ENCODE data around the gene PPP2R2B. TPM values are rescaled to one million over a fixed set of nuclear protein-coding genes. Genes with fewer than 3 reads are reported as not detected.

PPP2R2B gene
- total RNA-seq, 4 donors from 2014 or later: 1.2 to 4.0 (median 2.1) TPM

DNA sequence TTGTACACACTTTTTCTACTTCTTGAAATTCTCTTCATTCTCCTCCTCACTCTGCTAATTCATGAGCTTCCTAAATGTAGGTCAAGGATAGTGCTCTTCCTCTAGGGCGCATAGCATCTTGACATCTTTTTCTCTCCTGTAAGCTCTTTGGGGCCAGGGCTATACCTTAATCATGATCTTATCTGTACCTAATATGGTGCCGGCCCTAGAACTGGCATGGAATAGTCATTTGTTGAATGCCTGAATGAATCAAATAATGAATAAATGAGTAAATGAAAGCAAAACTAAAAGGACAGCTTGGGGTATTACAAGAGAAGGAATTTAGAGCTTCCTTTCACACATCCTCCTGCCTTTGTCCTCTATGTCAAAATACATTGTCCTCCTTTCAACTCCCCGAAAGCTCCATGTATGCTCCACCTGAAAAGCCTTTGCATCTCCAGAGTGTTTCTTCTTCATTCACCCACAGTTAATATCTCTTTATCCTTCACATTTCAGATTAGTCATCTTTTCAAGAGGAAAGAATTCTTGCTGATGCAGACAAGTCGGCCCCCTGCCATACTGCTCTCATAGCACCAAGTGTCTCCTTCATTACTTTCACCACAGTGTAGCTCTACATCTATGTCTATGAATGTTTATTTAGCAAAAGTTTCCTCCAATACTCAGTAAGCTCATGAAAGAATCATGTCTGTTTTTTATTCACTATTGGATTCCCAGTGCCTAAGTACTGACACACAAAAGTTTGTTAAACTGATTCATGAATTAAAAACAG lies 16.4 kb upstream of the PPP2R2B start:
- WGBS: 88% methylated on average over 4 of the region's 4 CpGs

DNA sequence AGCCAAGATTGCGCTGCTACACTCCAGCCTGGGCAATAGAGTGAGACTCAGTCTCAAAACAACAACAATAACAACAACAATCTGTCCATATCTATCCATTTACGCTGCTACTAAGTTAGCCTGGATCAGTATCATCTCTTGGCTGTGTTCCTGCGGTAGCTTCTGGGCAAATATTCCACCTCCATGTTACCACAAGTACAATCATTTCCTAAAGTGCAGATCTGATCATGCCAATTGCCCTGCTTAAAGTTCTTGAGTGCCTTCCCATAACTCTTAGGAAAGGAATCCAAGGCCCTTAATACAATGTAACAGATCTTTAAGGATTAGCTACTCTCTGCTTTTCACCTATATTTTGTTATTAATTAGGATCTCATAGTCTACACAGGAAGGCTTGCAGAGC lies 15.4 kb upstream of the PPP2R2B start:
- no peak for TF ChIP-seq POLR2A (IDR thresholded peaks at IDR 0.05; ENCODE audit: low read depth)
- TF ChIP-seq EP300 (IDR thresholded peaks at IDR 0.05): no peak
- TF ChIP-seq CTCF (IDR thresholded peaks at IDR 0.05): no peak
- Histone ChIP-seq H3K36me3 (no peaks in the 10 kb centered on the region), H3K9me3 (no peaks in the 10 kb centered on the region), H3K4me1 (no peaks in the 10 kb centered on the region), H3K27ac (replicated peaks in 1 of 4) (no peak overlapping the region), H3K27me3 (no peaks in the 10 kb centered on the region), H3K4me3 (no peak overlapping the region)
- no peak for DNase-seq (ENCODE audit: extremely low spot score)
- intact Hi-C loops (cut with DNase I): no loop called here
- 89% methylated on average over 3 of the region's 3 CpGs for WGBS

More for the DNA sequence above, 16.4 kb upstream of the PPP2R2B start:
- Histone ChIP-seq H3K27ac (replicated peaks in 1 of 4) (no peak overlapping the region), H3K9me3 (no peaks in the 10 kb centered on the region), H3K4me1 (no peaks in the 10 kb centered on the region), H3K36me3 (no peaks in the 10 kb centered on the region), H3K27me3 (no peaks in the 10 kb centered on the region), H3K4me3 (no peak overlapping the region)
- TF ChIP-seq CTCF (IDR thresholded peaks at IDR 0.05) (no peak), POLR2A (IDR thresholded peaks at IDR 0.05; ENCODE audit: low read depth) (no peak), POLR2AphosphoS5 (IDR thresholded peaks at IDR 0.05) (no peak), EP300 (IDR thresholded peaks at IDR 0.05) (no peak)
- DNase-seq (ENCODE audit: extremely low spot score): no peak
- intact Hi-C loops (cut with DNase I): no loop called here

DNA sequence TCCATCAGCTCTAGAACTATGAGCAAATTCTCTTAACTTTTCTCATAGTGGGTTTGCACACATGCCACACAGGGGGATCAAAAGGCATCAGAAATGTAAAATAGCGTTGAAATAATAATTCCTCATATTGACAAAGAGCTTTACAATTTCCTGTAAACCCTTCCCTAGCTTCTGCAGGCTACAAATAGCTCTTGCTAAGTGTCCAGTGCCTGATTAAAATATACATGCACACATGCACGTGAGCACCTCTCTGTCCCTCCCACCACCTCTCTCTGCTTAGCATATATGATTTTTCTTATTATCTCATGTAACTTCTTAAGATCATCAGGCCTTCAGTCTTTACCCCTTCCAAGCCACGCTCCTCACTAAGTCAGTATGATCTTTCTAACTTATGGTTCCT lies 13.7 kb upstream of the PPP2R2B start:
- Histone ChIP-seq H3K36me3 (no peaks in the 10 kb centered on the region), H3K27me3 (no peaks in the 10 kb centered on the region), H3K4me1 (no peaks in the 10 kb centered on the region), H3K27ac (replicated peaks in 1 of 4) (no peak overlapping the region), H3K4me3 (no peak overlapping the region), H3K9me3 (no peaks in the 10 kb centered on the region)
- intact Hi-C loops (cut with DNase I): no loop called here
- WGBS: 65% methylated on average over 3 of the region's 3 CpGs
- TF ChIP-seq EP300 (IDR thresholded peaks at IDR 0.05): no peak
- no peak for DNase-seq (ENCODE audit: extremely low spot score)

GRCh38 chr5:146891511-146891910 lies 13.0 kb upstream of the PPP2R2B start:
- TF ChIP-seq CTCF (IDR thresholded peaks at IDR 0.05): no peak
- no peak for TF ChIP-seq POLR2A (IDR thresholded peaks at IDR 0.05; ENCODE audit: low read depth)
- no peak for TF ChIP-seq EP300 (IDR thresholded peaks at IDR 0.05)
- no peak for TF ChIP-seq POLR2AphosphoS5 (IDR thresholded peaks at IDR 0.05)
- no peak for DNase-seq (ENCODE audit: extremely low spot score)
- WGBS: 97% methylated on average over 1 of the region's 1 CpG

DNA sequence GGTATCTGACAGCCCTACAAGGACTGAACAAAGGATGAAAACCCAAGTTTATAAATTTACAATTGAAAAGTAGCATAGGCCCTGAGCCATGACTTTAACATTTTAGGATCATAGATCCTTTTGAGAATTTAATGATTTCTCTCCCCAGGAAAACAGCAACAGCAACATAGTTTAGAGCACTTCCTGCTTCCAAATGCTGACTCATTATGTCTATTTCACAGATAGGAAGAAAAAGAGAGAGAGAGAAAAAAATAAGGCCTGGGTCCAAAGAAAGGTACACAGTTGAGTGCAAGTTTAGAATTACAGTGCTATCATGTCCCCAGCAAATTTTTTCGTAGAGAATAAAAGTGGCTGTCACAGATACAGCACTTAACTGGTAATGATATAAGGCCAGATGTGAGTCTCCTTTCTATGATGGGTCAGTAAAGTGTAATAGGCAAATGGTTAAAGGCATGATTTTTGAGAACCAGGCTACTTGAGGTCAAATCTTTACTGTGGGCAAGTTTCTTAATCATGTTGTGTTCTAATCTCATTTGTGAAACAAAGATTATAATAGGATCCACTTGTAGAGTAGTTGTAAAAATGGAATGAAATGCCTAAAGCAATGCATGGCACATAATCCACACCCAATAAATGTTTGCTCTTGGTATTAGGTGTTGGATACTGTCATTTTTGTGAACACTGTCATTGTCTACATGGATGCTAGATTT lies 12.3 kb upstream of the PPP2R2B start:
- Histone ChIP-seq H3K4me1 (no peaks in the 10 kb centered on the region), H3K9me3 (no peaks in the 10 kb centered on the region), H3K27me3 (peaks cover 0 to under 1% (median 0%) of the 10 kb centered on the region in 4 donors), H3K27ac (replicated peaks in 1 of 4) (no peak overlapping the region), H3K4me3 (no peak overlapping the region), H3K36me3 (no peaks in the 10 kb centered on the region)
- TF ChIP-seq POLR2A (IDR thresholded peaks at IDR 0.05; ENCODE audit: low read depth): no peak
- TF ChIP-seq EP300 (IDR thresholded peaks at IDR 0.05): no peak
- TF ChIP-seq CTCF (IDR thresholded peaks at IDR 0.05): no peak
- no peak for TF ChIP-seq POLR2AphosphoS5 (IDR thresholded peaks at IDR 0.05)
- DNase-seq (ENCODE audit: extremely low spot score): no peak
- 41% methylated on average over 1 of the region's 1 CpG for WGBS
- intact Hi-C loops (cut with DNase I): no loop called here

More at GRCh38 chr5:146891511-146891910, 13.0 kb upstream of the PPP2R2B start:
- Histone ChIP-seq H3K9me3 (no peaks in the 10 kb centered on the region), H3K4me1 (no peaks in the 10 kb centered on the region), H3K27ac (replicated peaks in 1 of 4) (no peak overlapping the region), H3K36me3 (no peaks in the 10 kb centered on the region), H3K4me3 (no peak overlapping the region), H3K27me3 (no peaks in the 10 kb centered on the region)
- intact Hi-C loops (cut with DNase I): no loop called here

All from esophagus muscularis mucosa (tissue), 4 donors.